Right lung (tissue), 5 donors: ENCODE data around the gene PNPLA6. TPM values are rescaled to one million over a fixed set of nuclear protein-coding genes. Genes with fewer than 3 reads are reported as not detected.
A peak's percentile ranks its signal among the peaks of the same experiment; 100 is the strongest.
"Not testable (repeated sequence)": the region's sequence is repeated elsewhere in the genome, so short reads cannot be mapped to it uniquely, and the experiment has no call there.

Experiments used
- DNase-seq, 2 donors: peaks; one replicate each; pipeline ENCODE4 v3.0.0-alpha.2; 2013
- polyA plus RNA-seq, 5 donors: library from polyadenylated mRNA; unstranded; fragments of 120-200 nt; gene quantifications; one replicate each; pipeline versions ENCODE4 v1.2.1 to v1.2.3, GENCODE V29; 2013; ENCODE audit warnings: inconsistent platforms in 1 of 5, low replicate concordance in 1 of 5; ENCODE audit not compliant: insufficient read length in 5 of 5, insufficient read depth in 1 of 5

The PNPLA6 gene
- polyA plus RNA-seq, 5 donors: 25.2 to 45.6 (median 31.1) TPM

- peak; percentile 70 to 72 for DNase-seq
Observed at GRCh38 chr19:7550987-7551761, 15.7 kb downstream of the PNPLA6 start.

- no peak for DNase-seq
Observed at GRCh38 chr19:7552781-7553180, 17.3 kb downstream of the PNPLA6 start.

GRCh38 chr19:7554565-7554964 lies 19.0 kb downstream of the PNPLA6 start:
- no peak for DNase-seq

GRCh38 chr19:7554990-7555864 lies 19.7 kb downstream of the PNPLA6 start:
- no peak for DNase-seq

- DNase-seq: no peak
Observed at GRCh38 chr19:7556696-7557315, 21.3 kb downstream of the PNPLA6 start.

GRCh38 chr19:7558667-7559066 lies 23.1 kb downstream of the PNPLA6 start:
- DNase-seq: no peak

- DNase-seq: no peak
Observed at GRCh38 chr19:7559102-7559501, 23.6 kb downstream of the PNPLA6 start.

GRCh38 chr19:7560255-7560654 lies 24.7 kb downstream of the PNPLA6 start:
- no peak for DNase-seq

- no peak for DNase-seq
Observed at GRCh38 chr19:7561325-7561724, 25.8 kb downstream of the PNPLA6 start.

GRCh38 chr19:7562646-7563393 lies 27.3 kb downstream of the PNPLA6 start:
- DNase-seq: no peak

- DNase-seq: no peak
Observed at GRCh38 chr19:7564866-7565265, 29.3 kb downstream of the PNPLA6 start.

- no peak for DNase-seq
Observed at GRCh38 chr19:7565332-7565731, 29.8 kb downstream of the PNPLA6 start.

GRCh38 chr19:7570761-7571160 lies 35.2 kb downstream of the PNPLA6 start:
- DNase-seq: no peak

- no peak for DNase-seq
Observed at GRCh38 chr19:7575434-7576040, 40.0 kb downstream of the PNPLA6 start.

GRCh38 chr19:7577422-7577821 lies 41.9 kb downstream of the PNPLA6 start:
- DNase-seq: not testable (repeated sequence)

- DNase-seq: no peak
Observed at GRCh38 chr19:7578127-7578526, 42.6 kb downstream of the PNPLA6 start.

GRCh38 chr19:7579182-7579581 lies 43.7 kb downstream of the PNPLA6 start:
- DNase-seq: no peak

- DNase-seq: no peak
Observed at GRCh38 chr19:7582446-7582845, 46.9 kb downstream of the PNPLA6 start.

GRCh38 chr19:7589822-7590221 lies 54.3 kb downstream of the PNPLA6 start:
- no peak for DNase-seq

GRCh38 chr19:7590256-7590655 lies 54.7 kb downstream of the PNPLA6 start:
- peak; percentile 8 for DNase-seq

- peak in 1 of 2 donors; percentile 24 for DNase-seq
Observed at GRCh38 chr19:7595466-7596133, 60.1 kb downstream of the PNPLA6 start, which contains the start of gene CAMSAP3. Gene CAMSAP3, plus strand, starts transcription at chr19:7595863. Its CDS starts 140 bp downstream, at chr19:7596003.
